ENCODE measurements around the gene RBBP5. TPM values are rescaled to one million over a fixed set of nuclear protein-coding genes. Genes with fewer than 3 reads are reported as not detected.

The RBBP5 gene
- total and polyA plus RNA-seq, 2 donors (not counting 1 experiment from before 2014, with no cell fraction given) = 6.8 to 18.5 TPM

DNA sequence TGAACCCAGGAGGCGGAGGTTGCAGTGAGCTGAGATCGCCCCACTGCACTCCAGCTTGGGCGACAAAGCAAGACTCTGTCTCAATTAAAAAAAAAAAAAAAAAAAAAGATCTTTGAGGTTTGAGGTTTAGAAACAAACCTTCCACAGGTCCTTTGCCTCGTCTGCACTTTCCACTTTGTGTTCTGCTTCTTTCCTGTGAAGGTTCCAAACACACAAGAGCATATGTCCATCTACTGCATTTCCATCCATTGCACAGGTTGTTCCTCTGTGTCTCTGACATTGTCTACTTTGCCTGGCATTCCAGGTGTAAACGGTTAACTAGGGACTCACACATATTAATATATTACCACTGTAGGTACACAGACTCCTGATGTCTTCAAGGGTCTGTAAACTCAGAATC, 49.6 kb upstream of the RBBP5 start:
- H3K79me2 ChIP-seq (ENCODE audit: control insufficient read depth, insufficient read depth, low read length) = peaks cover 4% of the 10 kb centered on the region
- no peaks in the 10 kb centered on the region for H3K4me1 ChIP-seq (ENCODE audit: control insufficient read depth in 2 of 2, insufficient read depth in 2 of 2, low read length in 2 of 2)
- no peaks in the 10 kb centered on the region for H3K4me1 Mint-ChIP-seq
- H3K27ac Mint-ChIP-seq = no peak overlapping the region
- 43% methylated on average over 1 of the region's 5 CpGs for WGBS (ENCODE audit: insufficient coverage)
- CTCF ChIA-PET = no interaction called here
- H3K27ac ChIP-seq (ENCODE audit: low read length in 2 of 2) = no peak overlapping the region
- no peak overlapping the region for H3K9ac ChIP-seq (ENCODE audit: low read length)
- H3K4me3 ChIP-seq (ENCODE audit: control extremely low read depth in 1 of 5, extremely low read depth in 1 of 5, insufficient read depth in 1 of 5, low read depth in 2 of 5, low read length in 4 of 5) = no peak overlapping the region
- H3K36me3 ChIP-seq (replicated peaks in 1 of 2; ENCODE audit: control extremely low read depth in 1 of 2, control insufficient read depth in 1 of 2, extremely low read depth in 1 of 2, insufficient read depth in 2 of 2, low read length in 1 of 2) = peaks cover 0 to 36% of the 10 kb centered on the region in 2 experiments
- no peaks in the 10 kb centered on the region for H3K9me3 Mint-ChIP-seq (ENCODE audit: insufficient read depth)
- DNase-seq (no peak), ATAC-seq (ENCODE audit: low read depth) (no peak)
- no peak for TF ChIP-seq EZH2 (IDR thresholded peaks at IDR 0.05; ENCODE audit: borderline replicate concordance, insufficient read depth, low read depth, low read length, poor library complexity, severe bottlenecking)
- TF ChIP-seq, protein P1, sequence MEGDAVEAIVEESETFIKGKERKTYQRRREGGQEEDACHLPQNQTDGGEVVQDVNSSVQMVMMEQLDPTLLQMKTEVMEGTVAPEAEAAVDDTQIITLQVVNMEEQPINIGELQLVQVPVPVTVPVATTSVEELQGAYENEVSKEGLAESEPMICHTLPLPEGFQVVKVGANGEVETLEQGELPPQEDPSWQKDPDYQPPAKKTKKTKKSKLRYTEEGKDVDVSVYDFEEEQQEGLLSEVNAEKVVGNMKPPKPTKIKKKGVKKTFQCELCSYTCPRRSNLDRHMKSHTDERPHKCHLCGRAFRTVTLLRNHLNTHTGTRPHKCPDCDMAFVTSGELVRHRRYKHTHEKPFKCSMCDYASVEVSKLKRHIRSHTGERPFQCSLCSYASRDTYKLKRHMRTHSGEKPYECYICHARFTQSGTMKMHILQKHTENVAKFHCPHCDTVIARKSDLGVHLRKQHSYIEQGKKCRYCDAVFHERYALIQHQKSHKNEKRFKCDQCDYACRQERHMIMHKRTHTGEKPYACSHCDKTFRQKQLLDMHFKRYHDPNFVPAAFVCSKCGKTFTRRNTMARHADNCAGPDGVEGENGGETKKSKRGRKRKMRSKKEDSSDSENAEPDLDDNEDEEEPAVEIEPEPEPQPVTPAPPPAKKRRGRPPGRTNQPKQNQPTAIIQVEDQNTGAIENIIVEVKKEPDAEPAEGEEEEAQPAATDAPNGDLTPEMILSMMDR (IDR thresholded peaks at IDR 0.05) = no peak
- no peaks in the 10 kb centered on the region for H4K20me1 ChIP-seq (ENCODE audit: control insufficient read depth, insufficient read depth, low read length, poor library complexity, severe bottlenecking)
- intact Hi-C loops (cut with micrococcal nuclease) = no loop called here
- no peak overlapping the region for H3K4me3 Mint-ChIP-seq
- no peak overlapping the region for H3K4me2 ChIP-seq (replicated peaks; ENCODE audit: low read depth, low read length, poor library complexity, severe bottlenecking)
- no peaks in the 10 kb centered on the region for H3K9me3 ChIP-seq (ENCODE audit: control extremely low read depth in 1 of 3, control insufficient read depth in 2 of 3, insufficient read depth in 1 of 3, low read length in 2 of 3)
- no peak overlapping the region for H2AFZ ChIP-seq (ENCODE audit: insufficient read depth, low read depth, low read length, poor library complexity, severe bottlenecking)
- no peaks in the 10 kb centered on the region for H3K27me3 ChIP-seq (replicated peaks in 1 of 4; ENCODE audit: control extremely low read depth in 1 of 4, control insufficient read depth in 3 of 4, insufficient read depth in 4 of 4, low read length in 3 of 4)
- POLR2A ChIA-PET = no interaction called here
- no peaks in the 10 kb centered on the region for H3K27me3 Mint-ChIP-seq

DNA sequence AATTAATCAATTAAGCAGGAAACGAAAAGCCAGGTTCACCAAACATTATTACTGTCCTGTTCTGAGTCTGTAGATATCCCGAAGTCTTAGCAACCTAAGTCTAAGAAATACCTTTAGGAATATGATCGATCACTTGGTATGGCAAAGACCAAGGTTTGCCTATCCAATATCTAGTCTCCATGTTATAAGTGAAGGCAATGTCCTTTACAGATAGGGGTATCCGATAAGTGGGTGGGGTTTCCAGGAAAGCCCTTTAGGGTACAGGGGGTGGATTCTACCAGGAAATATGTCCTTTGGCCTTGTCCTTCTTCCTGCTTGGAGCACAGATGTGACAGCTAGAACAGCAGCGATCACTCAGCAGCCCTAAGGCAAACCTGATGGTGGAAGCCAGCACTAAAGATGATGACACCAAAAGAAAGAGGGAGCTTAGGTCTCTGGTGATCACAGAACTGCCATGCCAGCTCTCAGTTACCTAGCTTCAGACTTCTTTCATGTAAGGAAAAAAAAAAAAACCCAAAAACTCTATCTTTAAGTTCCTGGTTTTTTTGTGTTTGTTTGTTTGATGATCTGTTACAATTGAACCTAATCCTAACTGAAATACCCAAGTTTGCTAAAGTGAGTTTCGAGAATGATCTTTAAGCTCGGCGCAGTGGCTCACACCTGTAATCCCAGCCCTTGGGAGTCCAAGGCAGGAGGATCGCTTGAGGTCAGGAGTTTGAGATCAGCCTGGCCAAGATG, 48.9 kb upstream of the RBBP5 start:
- H3K36me3 ChIP-seq (replicated peaks in 1 of 2; ENCODE audit: control extremely low read depth in 1 of 2, control insufficient read depth in 1 of 2, extremely low read depth in 1 of 2, insufficient read depth in 2 of 2, low read length in 1 of 2) = peaks cover 0 to 36% of the 10 kb centered on the region in 2 experiments
- no peak overlapping the region for H3K9ac ChIP-seq (ENCODE audit: low read length)
- H3K27me3 ChIP-seq (replicated peaks in 1 of 4; ENCODE audit: control extremely low read depth in 1 of 4, control insufficient read depth in 3 of 4, insufficient read depth in 4 of 4, low read length in 3 of 4) = no peaks in the 10 kb centered on the region
- ChIA-PET POLR2A (interaction anchor here (0.6 kb wide), 1 partner anchor 211 kb away, joined by 3 read pairs; no protein-coding TSS in a partner anchor), CTCF (no interaction called here)
- H3K4me1 Mint-ChIP-seq = no peaks in the 10 kb centered on the region
- intact Hi-C loops (cut with micrococcal nuclease) = no loop called here
- 91% methylated on average over 5 of the region's 9 CpGs for WGBS (ENCODE audit: insufficient coverage)
- no peaks in the 10 kb centered on the region for H3K27me3 Mint-ChIP-seq
- H2AFZ ChIP-seq (ENCODE audit: insufficient read depth, low read depth, low read length, poor library complexity, severe bottlenecking) = no peak overlapping the region
- no peaks in the 10 kb centered on the region for H3K9me3 Mint-ChIP-seq (ENCODE audit: insufficient read depth)
- no peak overlapping the region for H3K27ac ChIP-seq (ENCODE audit: low read length in 2 of 2)
- no peak overlapping the region for H3K27ac Mint-ChIP-seq
- H3K79me2 ChIP-seq (ENCODE audit: control insufficient read depth, insufficient read depth, low read length) = peaks cover 4% of the 10 kb centered on the region
- H3K4me1 ChIP-seq (ENCODE audit: control insufficient read depth in 2 of 2, insufficient read depth in 2 of 2, low read length in 2 of 2) = no peaks in the 10 kb centered on the region
- no peak overlapping the region for H3K4me3 ChIP-seq (ENCODE audit: control extremely low read depth in 1 of 5, extremely low read depth in 1 of 5, insufficient read depth in 1 of 5, low read depth in 2 of 5, low read length in 4 of 5)
- no peak overlapping the region for H3K4me3 Mint-ChIP-seq
- H4K20me1 ChIP-seq (ENCODE audit: control insufficient read depth, insufficient read depth, low read length, poor library complexity, severe bottlenecking) = no peaks in the 10 kb centered on the region
- ATAC-seq (ENCODE audit: low read depth) = no peak
- no peak for TF ChIP-seq EZH2 (IDR thresholded peaks at IDR 0.05; ENCODE audit: borderline replicate concordance, insufficient read depth, low read depth, low read length, poor library complexity, severe bottlenecking)
- H3K9me3 ChIP-seq (ENCODE audit: control extremely low read depth in 1 of 3, control insufficient read depth in 2 of 3, insufficient read depth in 1 of 3, low read length in 2 of 3) = no peaks in the 10 kb centered on the region
- no peak for DNase-seq
- H3K4me2 ChIP-seq (replicated peaks; ENCODE audit: low read depth, low read length, poor library complexity, severe bottlenecking) = no peak overlapping the region

Measured in B cell (primary cell).